K562 (cell line): ENCODE data around the gene OR10P1. TPM values are rescaled to one million over a fixed set of nuclear protein-coding genes. Genes with fewer than 3 reads are reported as not detected.

Experiments used
- ATAC-seq: fragments of 200-7000 bp; cut with Tn5 transposase; 3 replicates; pipeline ENCODE4 v1.9.1; 2020; ENCODE audit warnings: moderate library complexity
- BruUV-seq: library from RNA; stranded (reverse); fragments of 400-500 nt; replicated peaks from 2 replicates; lab custom pipeline; 2021; lab: Mats Ljungman, UMichigan
- CTCF ChIA-PET: fragments of 300-600 bp; formaldehyde crosslinking; extraction: SDS; loops from one replicate; lab custom pipeline; 2021; ENCODE audit warnings: low intra/inter-chr PET ratio; lab: Yijun Ruan, JAX
- POLR2A ChIA-PET: fragments of 300-600, 350-650 bp; sonication (Branson Sonifier 250); formaldehyde crosslinking; extraction: SDS; loops from one replicate; lab custom pipeline; 2021; ENCODE audit warnings: antibody characterized with exemption, inconsistent platforms; lab: Yijun Ruan, JAX
- DNase-seq, 4 experiments: peaks; one replicate each; pipeline versions ENCODE4 v3.0.0 to v3.0.0-alpha.2; 2011 to 2018; ENCODE audit warnings: low spot score in 3 of 4, mixed read lengths in 3 of 4; ENCODE audit errors: extremely low read depth in 1 of 4
- FAIRE-seq: peaks from 2 replicates; lab custom pipeline; 2011; peaks lifted over from hg19 to GRCh38; lab: Jason Lieb, UNC
- H2AFZ ChIP-seq: 2 replicates; pipeline ENCODE4 v1.6.0; 2011; ENCODE audit warnings: low read depth, low read length, control low read depth, inconsistent platforms
- H3K27ac ChIP-seq: fragments of 200-600 bp; 3 replicates; pipeline ENCODE4 v1.8.0; 2011; ENCODE audit warnings: low read depth, mild to moderate bottlenecking, control low read depth, inconsistent platforms, low read length, moderate library complexity, mixed read lengths; ENCODE audit errors: extremely low read depth
- H3K27me3 ChIP-seq, 2 experiments: fragments of 300-600 bp in 1 of 2; 2 replicates in 1 of 2; 3 replicates in 1 of 2; pipeline versions ENCODE4 v1.6.0 to v1.8.0; 2011; ENCODE audit warnings: inconsistent platforms in 2 of 2, low read length in 2 of 2, mild to moderate bottlenecking in 1 of 2, mixed read lengths in 1 of 2, moderate library complexity in 1 of 2; ENCODE audit not compliant: control insufficient read depth in 2 of 2, insufficient read depth in 2 of 2
- H3K36me3 ChIP-seq: fragments of 300-600 bp; 3 replicates; pipeline ENCODE4 v1.8.0; 2011; ENCODE audit warnings: mild to moderate bottlenecking, low read length, inconsistent platforms; ENCODE audit not compliant: control insufficient read depth, insufficient read depth
- H3K4me1 ChIP-seq, 2 experiments: fragments of 200-600 bp in 1 of 2; replicated peaks in 1 of 2; 2 replicates in 1 of 2; 3 replicates in 1 of 2; pipeline versions ENCODE4 v1.5.1 to v1.8.0; 2011; ENCODE audit warnings: inconsistent platforms in 2 of 2, low read length in 2 of 2, mild to moderate bottlenecking in 1 of 2, mixed read lengths in 1 of 2, moderate library complexity in 1 of 2; ENCODE audit not compliant: control insufficient read depth in 2 of 2, insufficient read depth in 2 of 2
- H3K4me2 ChIP-seq: 2 replicates; pipeline ENCODE4 v1.6.1; 2011; ENCODE audit warnings: low read length, control low read depth, inconsistent platforms, mixed read lengths; ENCODE audit not compliant: insufficient read depth
- H3K4me3 ChIP-seq: fragments of 200-600 bp; sonication (generic), shearing (Covaris generic); 2 replicates; pipeline ENCODE4 v1.5.1; 2016; ENCODE audit warnings: control low read depth, inconsistent platforms
- H3K79me2 ChIP-seq: fragments of 200-600 bp; 3 replicates; pipeline ENCODE4 v1.8.0; 2011; ENCODE audit warnings: low read length, inconsistent platforms; ENCODE audit not compliant: control insufficient read depth, insufficient read depth
- H3K9ac ChIP-seq, 2 experiments: 2 replicates each; pipeline versions ENCODE4 v1.6.0 to v1.6.1; 2011; ENCODE audit warnings: low read depth in 2 of 2, low read length in 2 of 2, control low read depth in 1 of 2, inconsistent platforms in 1 of 2, mild to moderate bottlenecking in 1 of 2, mixed read lengths in 1 of 2; ENCODE audit not compliant: insufficient read depth in 1 of 2
- H3K9me1 ChIP-seq: one replicate; pipeline ENCODE4 v1.6.0; 2011; ENCODE audit warnings: inconsistent platforms, mild to moderate bottlenecking, low read length, moderate library complexity; ENCODE audit not compliant: control insufficient read depth, insufficient read depth
- H3K9me3 ChIP-seq: replicated peaks from 2 replicates; pipeline ENCODE4 v1.5.1; 2011; ENCODE audit warnings: low read depth, low read length, inconsistent platforms; ENCODE audit not compliant: control insufficient read depth, insufficient read depth
- H4K20me1 ChIP-seq: replicated peaks from 2 replicates; pipeline ENCODE4 v1.6.1; 2011; ENCODE audit warnings: low read length, inconsistent platforms, mixed read lengths; ENCODE audit not compliant: control insufficient read depth, insufficient read depth
- PML ChIP-seq: IDR thresholded peaks from 2 replicates; pipeline ENCODE4 v1.6.1; 2012; ENCODE audit warnings: low read length, inconsistent platforms
- SPI1 ChIP-seq: IDR thresholded peaks from 2 replicates; pipeline ENCODE4 v1.6.1; 2011; ENCODE audit warnings: low read depth, low read length, control low read depth, borderline replicate concordance
- TAF1 ChIP-seq: IDR thresholded peaks from 2 replicates; pipeline ENCODE4 v1.6.1; 2011; ENCODE audit warnings: mild to moderate bottlenecking, low read length, moderate library complexity; ENCODE audit not compliant: insufficient read depth, control insufficient read depth, severe bottlenecking; ENCODE audit errors: extremely low read depth
- ZEB2 ChIP-seq: fragments of 450-650 bp; IDR thresholded peaks from 2 replicates; pipeline ENCODE4 v1.6.1; 2016
- ZNF23 ChIP-seq: fragments of 250-450 bp; sonication (Bioruptor Pico); IDR thresholded peaks from 2 replicates; pipeline ENCODE4 v1.4.0; 2020; ENCODE audit warnings: mild to moderate bottlenecking
- WGBS: fragments of 100-300 bp; shearing (Covaris generic); methylation state at CpG from one replicate; pipeline ENCODE4 v1.1.6; 2016; ENCODE audit warnings: low coverage, mixed read lengths; ENCODE audit not compliant: insufficient coverage; ENCODE audit errors: missing lambda C conversion rate; 5-methylcytosine and 5-hydroxymethylcytosine counted together
- in situ Hi-C: fragments of 300-500 bp; cut with MboI; formaldehyde crosslinking; loops from 4 replicates; pipeline ENCODE4 v1.15.0; 2018; ENCODE audit warnings: inconsistent platforms, mixed read lengths
- intact Hi-C: fragments of 100-400 bp; cut with micrococcal nuclease; formaldehyde crosslinking; loops from 2 replicates; pipeline ENCODE4 v1.14.2; 2022
- polyA plus RNA-seq, 8 experiments: library from polyadenylated mRNA; depleted of rRNA in 4 of 8; stranded (reverse) in 5 of 8; unstranded in 3 of 8; fragments of >200 nt; fragmentation: Nextera tagmentation in 2 of 8; fragmentation: Illumina TruSeq in 1 of 8; extraction: Ambion mirVana in 2 of 8; extraction: Trizol in 1 of 8; gene quantifications; 2 replicates each; pipeline versions ENCODE4 v1.2.1 to v1.2.3, GENCODE V29; 2011 to 2014; ENCODE audit warnings: inconsistent platforms in 1 of 8, missing spikeins in 1 of 8
- total RNA-seq, 7 experiments: library from RNA; depleted of rRNA in 6 of 7; stranded (reverse); fragments of >200 nt in 6 of 7; fragmentation: Illumina TruSeq in 2 of 7; extraction: Trizol in 2 of 7; gene quantifications; 2 replicates each; pipeline versions ENCODE4 v1.2.1 to v1.2.3, GENCODE V29; 2011 to 2021; ENCODE audit warnings: low replicate concordance in 1 of 7

Gene OR10P1
- total and polyA plus RNA-seq, 9 of the 15 experiments (the other 6 are each of a cell fraction or from before 2014, with no cell fraction given): not detected

DNA sequence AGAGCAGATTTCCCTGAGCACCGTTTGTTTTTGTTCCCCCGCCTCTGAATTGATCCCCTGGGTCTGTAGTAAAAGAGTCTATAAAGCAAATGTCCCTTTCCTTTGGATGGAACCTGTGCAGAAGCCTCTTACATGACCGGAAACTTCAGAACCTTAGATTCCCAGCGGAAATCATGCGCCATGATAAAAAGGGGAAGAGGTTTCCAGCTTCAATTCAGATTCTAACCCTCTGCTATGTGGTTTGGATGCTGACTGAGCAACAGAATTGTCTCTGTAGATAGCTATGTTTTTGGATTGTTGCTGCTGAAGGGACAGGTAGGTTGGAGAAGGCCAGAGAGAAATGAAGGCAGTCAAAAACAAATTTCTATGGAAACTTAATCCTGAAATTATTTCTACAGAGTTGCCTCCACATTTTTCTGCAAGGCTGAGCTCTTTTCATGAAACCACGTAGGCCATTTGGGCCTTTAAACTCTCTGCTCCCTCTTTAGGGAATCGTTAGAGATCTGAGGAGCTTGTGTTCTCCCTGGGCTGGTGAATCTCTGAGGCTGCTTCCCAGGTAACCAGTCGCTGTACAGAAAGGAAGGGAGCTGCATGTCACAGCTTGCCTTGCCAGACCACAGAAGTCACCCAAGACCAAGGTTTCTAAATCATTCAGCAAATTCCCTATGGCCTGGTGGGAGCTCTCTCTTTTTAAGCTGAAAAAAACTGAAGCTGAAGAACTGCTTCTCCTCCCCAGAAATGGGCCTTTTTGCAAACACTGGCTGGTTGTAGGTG is 28.7 kb upstream of the OR10P1 start:
- 0% methylated on average over 8 of the region's 8 CpGs for whole genome bisulfite sequencing
- TF ChIP-seq SPI1: peak; percentile 38; the same call in 1 of the 2 replicates
- TF ChIP-seq ZNF23 (CRISPR knock-in tag): no peak
- TF ChIP-seq TAF1: no peak
- no peak overlapping the region; the same call in 1 of the 2 replicates for H2AFZ ChIP-seq
- ChIA-PET POLR2A (no interaction called here), CTCF (no interaction called here)
- no peaks in the 10 kb centered on the region for H3K27me3 ChIP-seq
- BruUV-seq: no TSS peak
- no peak for ATAC-seq
- H3K9me1 ChIP-seq: no peaks in the 10 kb centered on the region
- no peaks in the 10 kb centered on the region for H3K79me2 ChIP-seq
- no peak for FAIRE-seq
- no peaks in the 10 kb centered on the region for H3K9me3 ChIP-seq
- no peaks in the 10 kb centered on the region for H4K20me1 ChIP-seq
- no peaks in the 10 kb centered on the region for H3K36me3 ChIP-seq
- in situ Hi-C loops (no loop called here), intact Hi-C loops (no loop called here)
- H3K4me1 ChIP-seq: no peaks in the 10 kb centered on the region
- H3K4me2 ChIP-seq: no peak overlapping the region
- DNase-seq: no peak
- H3K4me3 ChIP-seq: no peak overlapping the region
- no peak overlapping the region for H3K27ac ChIP-seq
- no peak overlapping the region for H3K9ac ChIP-seq

DNA sequence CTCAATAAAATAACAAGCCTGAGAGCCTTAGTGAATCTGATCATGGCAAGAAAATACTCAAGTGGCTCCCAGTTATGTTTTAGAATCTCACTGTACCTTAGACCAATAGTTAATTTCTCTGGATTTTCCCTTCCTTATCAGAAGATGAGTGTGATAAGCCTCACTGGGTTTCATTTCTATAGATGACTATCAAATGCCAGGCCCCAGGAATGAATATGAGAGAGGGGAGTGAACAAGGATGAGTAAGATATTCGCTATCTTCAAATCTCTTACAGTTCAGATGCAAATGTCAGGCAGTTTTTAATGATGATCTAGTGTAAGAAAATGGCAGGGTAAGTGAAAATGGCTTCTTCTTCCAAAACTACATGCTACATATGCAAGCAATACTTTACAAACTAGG is 26.1 kb upstream of the OR10P1 start:
- H3K27me3 ChIP-seq: no peaks in the 10 kb centered on the region
- CTCF ChIA-PET: no interaction called here
- no peak overlapping the region for H3K27ac ChIP-seq
- H3K4me1 ChIP-seq: no peaks in the 10 kb centered on the region
- no peaks in the 10 kb centered on the region for H3K9me1 ChIP-seq
- no peak overlapping the region for H3K4me3 ChIP-seq
- in situ Hi-C loops: no loop called here
- H3K36me3 ChIP-seq: no peaks in the 10 kb centered on the region
- H3K4me2 ChIP-seq: no peak overlapping the region
- FAIRE-seq: no peak
- no peak overlapping the region for H3K9ac ChIP-seq
- POLR2A ChIA-PET: no interaction called here
- 13% methylated on average over 1 of the region's 1 CpG for WGBS
- no peaks in the 10 kb centered on the region for H3K9me3 ChIP-seq
- H4K20me1 ChIP-seq: no peaks in the 10 kb centered on the region
- H2AFZ ChIP-seq: no peak overlapping the region
- no peak for ATAC-seq
- no peak for TF ChIP-seq ZEB2
- no peak for TF ChIP-seq PML
- no peaks in the 10 kb centered on the region for H3K79me2 ChIP-seq
- no TSS peak for BruUV-seq
- intact Hi-C loops: loop anchor here (10.0 kb wide), 1 partner anchor 246 kb away; the partner anchor contains the start of gene OR6C75
- no peak for DNase-seq
